ENCODE data around the gene PDE8A.
A peak's percentile ranks its signal among the peaks of the same experiment; 100 is the strongest.

The PDE8A gene

GRCh38 chr15:85047271-85047948 is 65.8 kb downstream of the PDE8A start:
- H3K4me3 ChIP-seq (ENCODE audit: low read length): no peak overlapping the region
- DNase-seq (ENCODE audit: low read depth): peak; percentile 83
- no peak for TF ChIP-seq CTCF (conservative IDR thresholded peaks at IDR 0.05; ENCODE audit: low read length)

GRCh38 chr15:85048430-85048829 is 66.8 kb downstream of the PDE8A start:
- peak; percentile 13 for DNase-seq (ENCODE audit: low read depth)
- no peak for TF ChIP-seq CTCF (conservative IDR thresholded peaks at IDR 0.05; ENCODE audit: low read length)
- H3K4me3 ChIP-seq (ENCODE audit: low read length): no peak overlapping the region

GRCh38 chr15:85049805-85050204 is 68.1 kb downstream of the PDE8A start:
- no peak for DNase-seq (ENCODE audit: low read depth)
- no peak overlapping the region for H3K4me3 ChIP-seq (ENCODE audit: low read length)
- no peak for TF ChIP-seq CTCF (conservative IDR thresholded peaks at IDR 0.05; ENCODE audit: low read length)

- no peak for DNase-seq (ENCODE audit: low read depth)
- no peak overlapping the region for H3K4me3 ChIP-seq (ENCODE audit: low read length)
- TF ChIP-seq CTCF (conservative IDR thresholded peaks at IDR 0.05; ENCODE audit: low read length): no peak
Measured at GRCh38 chr15:85059734-85060133, 78.1 kb downstream of the PDE8A start.

GRCh38 chr15:85062560-85062959 is 80.9 kb downstream of the PDE8A start:
- H3K4me3 ChIP-seq (ENCODE audit: low read length): no peak overlapping the region
- DNase-seq (ENCODE audit: low read depth): no peak
- TF ChIP-seq CTCF (conservative IDR thresholded peaks at IDR 0.05; ENCODE audit: low read length): no peak

GRCh38 chr15:85063088-85063487 is 81.4 kb downstream of the PDE8A start:
- H3K4me3 ChIP-seq (ENCODE audit: low read length): no peak overlapping the region
- DNase-seq (ENCODE audit: low read depth): peak; percentile 5
- TF ChIP-seq CTCF (conservative IDR thresholded peaks at IDR 0.05; ENCODE audit: low read length): no peak

GRCh38 chr15:85063522-85064079 is 81.9 kb downstream of the PDE8A start:
- H3K4me3 ChIP-seq (ENCODE audit: low read length): no peak overlapping the region
- no peak for TF ChIP-seq CTCF (conservative IDR thresholded peaks at IDR 0.05; ENCODE audit: low read length)
- DNase-seq (ENCODE audit: low read depth): no peak
